HL-60/S4 treated with retinoic acid at 250 ng/mL for 4 days and 3 days (cell line): Measurements from ENCODE around the gene DLG2.
"Not testable (repeated sequence)": the region's sequence is repeated elsewhere in the genome, so short reads cannot be mapped to it uniquely, and the experiment has no call there.

Experiments
- in situ Hi-C: fragments of 300-500 bp; cut with MboI; formaldehyde crosslinking; loops from 2 replicates; pipeline ENCODE4 v1.7.0; 2022; ENCODE audit warnings: low sequenced_read_pairs

Gene DLG2

GRCh38 chr11:85481862-85482261 lies 145.3 kb downstream of the DLG2 start:
- in situ Hi-C loops, result no loop called here

GRCh38 chr11:85475660-85476517 lies 151.3 kb downstream of the DLG2 start:
- in situ Hi-C loops, result no loop called here

DNA sequence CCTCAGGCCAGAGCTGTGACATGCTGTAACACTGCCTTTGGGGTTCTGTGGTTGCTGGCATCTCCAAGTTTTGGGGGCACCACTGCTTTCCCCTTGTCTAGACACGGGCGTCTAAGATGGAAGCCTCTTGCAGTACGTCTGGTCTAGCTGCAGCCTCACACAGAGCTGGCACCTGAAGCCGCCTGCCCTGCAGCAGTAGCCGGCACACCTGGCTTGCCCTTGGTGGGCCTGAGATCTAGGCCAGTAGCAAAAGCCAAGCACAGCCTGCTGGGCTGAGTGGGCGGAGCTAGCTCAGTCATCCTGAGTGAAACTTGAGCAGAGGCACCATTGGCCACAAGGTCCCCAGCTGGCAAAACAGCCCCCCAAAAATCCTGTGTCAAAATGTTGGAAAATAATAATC lies 154.2 kb downstream of the DLG2 start:
- in situ Hi-C loops, result no loop called here

GRCh38 chr11:85464283-85464682 lies 162.9 kb downstream of the DLG2 start:
- in situ Hi-C loops, result no loop called here

GRCh38 chr11:85459304-85459703 lies 167.8 kb downstream of the DLG2 start:
- in situ Hi-C loops, result no loop called here

DNA sequence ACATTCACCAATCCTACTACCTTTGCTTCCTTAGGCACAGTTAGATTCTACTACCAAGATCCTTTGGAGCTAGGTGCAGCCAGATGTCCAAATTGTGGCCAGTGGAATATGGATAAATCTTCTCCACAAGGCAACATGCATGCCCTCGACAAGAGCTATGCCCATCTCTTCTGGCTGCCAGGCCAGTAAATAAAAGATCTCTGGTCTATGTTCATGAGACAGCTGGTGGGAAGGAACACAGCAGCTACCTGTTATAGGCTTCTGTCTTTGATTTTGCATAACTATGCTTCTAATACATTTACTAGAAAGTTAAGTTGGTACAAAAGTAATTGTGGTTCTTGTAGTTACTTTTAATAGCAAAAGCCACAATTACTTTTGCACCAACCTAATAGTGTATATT lies 182.7 kb downstream of the DLG2 start:
- in situ Hi-C loops, result no loop called here

- in situ Hi-C loops, result no loop called here
These were observed 186.9 kb downstream of the DLG2 start for GRCh38 chr11:85440273-85440672.

DNA sequence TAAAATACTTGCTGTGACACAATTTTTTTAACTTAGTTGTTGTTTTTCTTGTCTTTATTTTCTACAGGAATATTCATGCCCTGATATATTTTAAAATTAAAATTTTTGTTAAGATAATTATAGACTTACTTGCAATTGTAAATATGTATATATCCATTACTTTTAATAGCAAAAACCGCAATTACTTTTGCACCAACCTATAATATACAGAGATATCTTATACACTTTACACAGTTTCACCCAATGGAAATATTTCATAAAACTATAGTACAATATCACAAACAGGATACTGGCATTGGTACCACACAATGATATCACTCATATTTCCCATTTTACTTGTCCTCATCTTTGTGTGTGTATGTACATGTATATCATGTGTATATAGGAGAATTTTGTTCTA lies 188.8 kb downstream of the DLG2 start:
- in situ Hi-C loops, result no loop called here

GRCh38 chr11:85431319-85431718 lies 195.8 kb downstream of the DLG2 start:
- in situ Hi-C loops, result no loop called here

GRCh38 chr11:85423794-85424193 lies 203.3 kb downstream of the DLG2 start:
- in situ Hi-C loops, result no loop called here

- in situ Hi-C loops, result no loop called here
These were observed 203.8 kb downstream of the DLG2 start for GRCh38 chr11:85423316-85423715.

DNA sequence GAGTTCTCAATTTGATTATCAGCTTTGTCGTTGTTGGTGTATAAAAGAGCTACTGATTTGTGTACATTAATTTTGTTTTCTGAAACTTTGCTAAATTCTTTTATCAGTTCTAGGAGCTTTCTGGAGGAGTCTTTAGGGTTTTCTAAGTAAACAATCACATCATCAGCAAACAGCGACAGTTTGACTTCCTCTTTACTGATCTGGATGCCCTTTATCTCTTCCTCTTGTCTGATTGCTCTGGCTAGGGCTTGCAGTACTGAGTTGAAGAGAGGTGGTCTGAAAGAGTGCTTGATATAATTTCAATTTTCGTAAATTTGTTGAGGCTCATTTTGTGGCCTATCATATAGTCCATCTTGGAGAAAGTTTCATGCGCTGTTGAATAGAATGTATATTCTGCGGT lies 213.0 kb downstream of the DLG2 start:
- in situ Hi-C loops, result no loop called here

DNA sequence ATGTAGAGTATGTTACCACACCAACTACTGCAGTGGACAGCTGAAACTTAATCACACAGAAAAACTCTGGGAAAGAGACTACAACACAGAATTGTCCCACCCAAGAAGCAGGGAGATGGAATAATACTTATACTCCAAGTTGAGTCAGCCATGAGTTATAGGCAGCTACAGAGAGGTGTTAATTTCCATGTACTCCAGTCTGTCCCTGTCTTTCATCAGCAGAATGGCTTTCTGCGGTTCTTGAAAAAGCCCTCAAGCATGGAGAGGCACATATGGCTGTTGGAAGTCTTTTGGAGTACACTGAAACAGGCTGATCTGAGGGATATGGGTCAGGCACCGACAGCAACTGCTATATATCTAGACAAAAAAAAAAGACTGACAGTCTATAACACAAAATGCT lies 219.5 kb downstream of the DLG2 start:
- in situ Hi-C loops, result no loop called here

- in situ Hi-C loops, result no loop called here
These were observed 220.3 kb downstream of the DLG2 start for GRCh38 chr11:85406841-85407240.

DNA sequence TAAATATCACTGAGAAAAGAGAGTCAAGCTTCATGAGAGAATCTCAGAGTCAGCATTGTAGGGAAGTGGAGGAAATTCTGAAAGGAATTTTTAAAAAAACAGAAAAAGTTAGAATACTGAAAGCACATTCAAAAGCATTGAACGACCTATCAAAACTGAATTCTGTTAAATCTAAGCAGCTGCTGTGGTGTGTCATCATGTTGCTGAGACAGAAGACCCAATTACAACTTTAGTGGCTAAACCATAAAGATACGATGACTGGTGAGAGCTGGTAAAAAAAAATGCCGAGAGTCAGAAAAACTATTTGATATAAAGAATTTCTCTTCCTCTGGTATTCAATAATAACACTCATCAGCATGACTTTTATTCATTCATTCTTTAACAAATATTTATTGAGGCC lies 220.8 kb downstream of the DLG2 start:
- in situ Hi-C loops, result no loop called here

DNA sequence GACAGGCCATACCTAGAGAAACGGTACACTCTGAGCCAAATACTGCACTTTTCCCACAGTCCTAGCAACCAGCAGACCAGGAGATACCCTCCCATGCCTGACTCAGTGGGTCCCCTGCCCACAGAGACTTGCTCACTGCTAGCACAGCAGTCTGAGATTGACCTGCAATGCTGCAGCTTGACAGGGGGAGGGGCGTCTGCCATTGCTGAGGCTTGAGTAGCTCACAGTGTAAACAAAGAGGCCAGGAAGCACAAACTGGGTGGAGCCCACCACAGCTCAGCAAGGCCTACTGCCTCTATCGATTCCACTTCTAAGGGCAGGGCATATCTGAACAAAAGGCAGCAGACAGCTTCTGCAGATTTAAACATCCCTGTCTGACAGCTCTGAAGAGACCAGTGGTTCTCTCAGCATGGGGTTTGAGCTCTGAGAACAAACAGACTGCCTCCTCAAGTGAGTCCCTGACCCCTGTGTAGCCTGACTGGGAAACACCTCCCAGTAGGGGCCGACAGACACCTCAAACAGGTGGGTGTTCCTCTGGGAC lies 231.6 kb downstream of the DLG2 start:
- in situ Hi-C loops, result not testable (repeated sequence)

DNA sequence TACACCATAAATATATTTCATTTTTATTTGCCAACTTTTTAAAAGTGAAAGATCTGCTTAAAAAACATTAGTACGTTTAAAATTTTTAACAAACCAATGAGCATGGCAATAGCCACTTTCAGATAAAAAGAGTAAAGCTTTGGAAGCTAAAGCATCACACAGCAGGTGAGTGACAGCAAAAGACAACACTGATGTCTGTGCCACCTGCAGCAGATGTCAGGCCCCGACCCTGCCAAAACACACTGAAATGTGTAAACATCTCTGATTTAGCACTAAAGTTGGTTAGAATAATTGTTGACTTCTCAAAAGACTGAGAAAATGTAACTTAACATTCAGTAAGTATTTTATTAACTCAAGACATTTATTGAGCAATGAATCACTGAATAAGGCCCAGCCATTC lies 232.9 kb downstream of the DLG2 start:
- in situ Hi-C loops, result no loop called here

DNA sequence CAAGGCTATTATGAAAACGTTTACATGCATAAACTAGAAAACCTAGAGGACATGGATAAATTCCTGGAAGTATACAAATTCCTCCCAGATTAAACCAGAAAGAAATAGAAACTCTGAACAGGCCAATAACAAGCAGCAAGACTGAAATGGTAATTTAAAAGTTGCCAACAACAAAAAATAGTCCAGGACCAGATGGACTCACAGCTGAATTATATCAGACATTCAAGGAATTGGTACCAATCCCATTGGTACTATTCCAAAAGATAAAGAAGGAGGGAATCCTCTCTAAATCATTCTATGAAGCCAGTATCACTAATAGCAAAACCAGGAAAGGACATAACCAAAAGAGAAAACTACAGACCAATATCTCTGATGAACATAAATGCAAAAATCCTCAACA lies 236.0 kb downstream of the DLG2 start:
- in situ Hi-C loops, result no loop called here

DNA sequence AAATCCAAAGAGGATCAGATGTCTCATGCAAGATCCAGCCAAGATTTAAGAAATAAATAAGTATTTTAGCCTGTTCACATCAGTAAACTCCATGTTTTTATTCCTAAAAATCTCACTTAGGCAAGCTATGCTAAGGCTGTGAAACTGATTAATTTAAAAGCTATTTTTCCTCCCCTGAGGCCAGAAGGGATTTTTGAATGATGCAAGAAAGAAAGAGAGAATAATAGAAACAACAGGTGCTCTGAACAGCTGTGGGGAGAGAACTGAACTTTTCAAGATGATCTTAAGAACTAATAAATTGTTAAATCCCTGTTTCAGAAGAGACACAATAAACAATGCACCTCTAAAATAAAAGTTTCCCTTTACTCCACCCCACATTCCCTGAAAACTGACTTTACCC lies 241.6 kb downstream of the DLG2 start:
- in situ Hi-C loops, result no loop called here

DNA sequence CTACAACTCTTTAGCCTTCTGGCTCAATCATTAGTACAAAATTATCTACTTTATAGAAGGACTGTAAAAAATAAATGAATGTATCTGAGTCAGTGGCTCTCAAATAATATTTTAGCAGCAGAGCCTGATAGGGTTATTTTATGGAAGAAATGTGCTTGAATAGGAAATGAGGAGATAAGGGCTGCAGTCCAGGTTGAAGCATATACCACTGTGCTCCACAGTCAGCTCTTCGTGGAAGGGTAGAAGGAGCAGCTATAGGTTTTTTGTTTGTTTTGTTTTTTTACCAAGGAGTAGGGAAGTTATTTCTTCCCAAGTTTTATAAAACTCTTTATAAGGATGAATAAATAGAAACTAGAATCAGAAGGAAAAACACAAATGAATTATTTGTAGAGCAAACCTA lies 242.0 kb downstream of the DLG2 start:
- in situ Hi-C loops, result no loop called here

GRCh38 chr11:85379066-85379465 lies 248.1 kb downstream of the DLG2 start:
- in situ Hi-C loops, result no loop called here

DNA sequence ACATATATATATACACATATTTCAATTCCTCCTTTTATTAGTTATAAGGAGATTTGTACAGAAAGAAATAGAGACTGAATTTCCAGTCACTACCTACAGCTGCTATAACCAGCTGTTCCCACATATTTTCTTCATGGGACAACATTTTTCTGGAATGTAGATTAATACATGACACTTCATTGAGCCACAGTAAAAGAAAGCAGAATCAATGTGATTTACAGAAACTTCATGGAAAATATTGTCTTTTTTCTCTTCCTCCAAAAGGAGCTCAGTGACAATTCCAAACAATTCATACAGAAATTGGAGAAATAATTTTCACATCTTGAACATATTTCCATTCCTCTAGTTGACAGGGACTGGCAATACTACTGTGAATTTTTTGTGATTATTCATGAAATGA lies 249.2 kb downstream of the DLG2 start:
- in situ Hi-C loops, result no loop called here

DNA sequence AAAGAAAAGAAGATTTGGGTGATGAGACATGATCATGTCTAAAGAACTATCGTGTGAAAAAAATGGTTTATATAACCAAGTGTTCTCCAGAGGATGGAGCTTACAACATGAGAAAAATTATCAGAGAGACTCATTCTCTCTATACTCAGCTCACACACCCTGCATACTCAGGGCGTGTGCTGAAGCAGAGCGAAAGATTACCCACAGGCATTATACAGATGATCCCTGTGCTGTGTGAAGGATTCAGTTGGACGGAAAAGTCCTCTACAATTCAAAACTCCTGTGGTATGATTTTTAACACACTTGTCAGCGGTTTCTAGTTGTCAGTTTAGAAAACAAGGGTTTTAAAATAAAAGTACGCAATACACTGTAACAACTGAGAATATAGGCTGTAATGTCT lies 267.3 kb downstream of the DLG2 start:
- in situ Hi-C loops, result no loop called here
